ENCODE measurements around the gene KCNB1.

Gene KCNB1

DNA sequence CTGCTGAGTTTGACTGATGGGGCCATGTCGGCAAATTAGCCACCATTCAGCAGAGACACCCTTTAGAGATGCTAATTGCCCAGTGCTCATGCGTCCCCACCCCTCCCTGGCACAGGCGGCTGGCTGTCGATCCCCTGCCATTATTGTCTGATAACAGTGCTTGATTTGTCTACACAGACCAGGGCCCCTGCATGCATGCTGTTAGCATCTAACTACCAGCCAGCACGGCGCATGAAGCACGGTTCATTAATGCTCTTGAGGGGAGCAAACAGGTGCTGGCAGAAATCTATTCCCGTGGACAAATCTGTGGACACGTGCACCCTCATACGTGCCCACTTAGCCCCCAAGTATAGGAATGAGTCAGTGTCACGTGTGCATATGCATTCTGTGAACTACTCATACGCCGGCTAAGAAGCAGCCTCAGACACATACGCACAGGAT is 32.2 kb downstream of the KCNB1 start:
- DNase-seq (ENCODE audit: low read depth, low spot score), result no peak
- TF ChIP-seq, protein P1, sequence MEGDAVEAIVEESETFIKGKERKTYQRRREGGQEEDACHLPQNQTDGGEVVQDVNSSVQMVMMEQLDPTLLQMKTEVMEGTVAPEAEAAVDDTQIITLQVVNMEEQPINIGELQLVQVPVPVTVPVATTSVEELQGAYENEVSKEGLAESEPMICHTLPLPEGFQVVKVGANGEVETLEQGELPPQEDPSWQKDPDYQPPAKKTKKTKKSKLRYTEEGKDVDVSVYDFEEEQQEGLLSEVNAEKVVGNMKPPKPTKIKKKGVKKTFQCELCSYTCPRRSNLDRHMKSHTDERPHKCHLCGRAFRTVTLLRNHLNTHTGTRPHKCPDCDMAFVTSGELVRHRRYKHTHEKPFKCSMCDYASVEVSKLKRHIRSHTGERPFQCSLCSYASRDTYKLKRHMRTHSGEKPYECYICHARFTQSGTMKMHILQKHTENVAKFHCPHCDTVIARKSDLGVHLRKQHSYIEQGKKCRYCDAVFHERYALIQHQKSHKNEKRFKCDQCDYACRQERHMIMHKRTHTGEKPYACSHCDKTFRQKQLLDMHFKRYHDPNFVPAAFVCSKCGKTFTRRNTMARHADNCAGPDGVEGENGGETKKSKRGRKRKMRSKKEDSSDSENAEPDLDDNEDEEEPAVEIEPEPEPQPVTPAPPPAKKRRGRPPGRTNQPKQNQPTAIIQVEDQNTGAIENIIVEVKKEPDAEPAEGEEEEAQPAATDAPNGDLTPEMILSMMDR (IDR thresholded peaks at IDR 0.05; ENCODE audit: low read depth, low read length), result no peak
- H3K4me3 ChIP-seq (ENCODE audit: low read depth, low read length), result no peak overlapping the region
- in situ Hi-C loops (cut with HindIII; ENCODE audit: low sequenced_read_pairs), result no loop called here

DNA sequence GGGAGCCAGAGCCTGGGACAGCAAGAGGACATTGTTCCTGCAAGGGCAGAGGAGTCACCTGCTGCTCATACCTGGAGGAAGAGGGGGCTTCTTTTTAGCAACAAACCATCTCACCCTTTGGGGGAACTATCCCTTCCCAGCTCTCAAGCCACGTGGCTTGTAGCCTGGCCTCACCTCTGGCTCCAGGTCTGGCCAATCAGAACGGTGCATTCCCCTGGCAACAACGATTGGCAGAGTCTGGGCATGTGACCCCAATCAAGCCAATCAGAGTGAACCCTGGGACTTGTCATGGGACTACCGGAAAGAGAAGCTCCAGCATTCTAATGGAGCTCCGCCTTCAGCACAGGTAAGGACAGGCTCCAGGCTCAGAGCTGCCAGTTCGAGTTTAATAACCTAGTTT is 33.6 kb downstream of the KCNB1 start:
- TF ChIP-seq, protein P1 (IDR thresholded peaks at IDR 0.05; ENCODE audit: low read depth, low read length), result no peak
- in situ Hi-C loops (cut with HindIII; ENCODE audit: low sequenced_read_pairs), result no loop called here
- DNase-seq (ENCODE audit: low read depth, low spot score), result no peak
- no peak overlapping the region for H3K4me3 ChIP-seq (ENCODE audit: low read depth, low read length)

DNA sequence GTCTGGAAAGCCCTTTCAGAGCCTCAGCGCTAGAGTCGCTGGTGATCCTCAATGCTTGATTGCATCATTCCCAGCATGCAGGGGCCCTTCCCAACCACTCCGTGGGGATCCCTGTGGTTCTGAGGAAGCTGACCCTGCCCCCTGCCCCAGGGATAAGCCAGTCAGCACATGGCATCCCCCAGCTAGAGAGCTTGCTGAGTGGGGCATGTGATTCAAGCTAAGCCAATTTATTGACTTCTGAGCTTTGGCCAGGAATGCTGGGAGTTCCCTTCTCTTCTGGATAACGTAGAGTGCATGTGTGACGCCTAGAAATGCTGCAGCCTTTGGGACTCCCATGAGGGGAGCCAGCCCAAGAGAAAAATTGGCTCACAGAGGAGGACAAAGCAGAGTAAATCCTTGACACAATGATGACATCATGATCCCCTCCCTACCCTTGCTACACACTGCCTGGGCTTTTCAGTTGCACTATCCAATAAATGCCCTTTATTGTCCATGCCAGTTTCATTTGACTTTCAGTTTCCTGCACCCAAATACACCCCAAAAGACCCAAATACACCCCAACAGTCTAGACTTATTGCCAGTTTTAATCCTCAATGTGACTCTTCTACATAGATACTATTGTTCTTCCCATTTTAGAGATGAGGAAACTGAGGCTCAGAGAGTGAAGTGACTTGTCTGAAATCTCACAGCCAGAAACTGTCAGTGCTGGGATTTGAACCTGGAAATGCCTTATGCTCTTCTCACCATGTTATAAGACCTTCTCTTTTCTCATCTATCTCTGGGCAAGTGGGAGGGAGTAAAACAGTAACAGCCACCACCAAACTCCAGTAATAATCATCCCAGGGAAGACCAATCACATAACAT is 34.3 kb downstream of the KCNB1 start:
- DNase-seq (ENCODE audit: low read depth, low spot score), result peak; percentile 23
- in situ Hi-C loops (cut with HindIII; ENCODE audit: low sequenced_read_pairs), result no loop called here
- no peak overlapping the region for H3K4me3 ChIP-seq (ENCODE audit: low read depth, low read length)
- TF ChIP-seq, protein P1 (IDR thresholded peaks at IDR 0.05; ENCODE audit: low read depth, low read length), result no peak

DNA sequence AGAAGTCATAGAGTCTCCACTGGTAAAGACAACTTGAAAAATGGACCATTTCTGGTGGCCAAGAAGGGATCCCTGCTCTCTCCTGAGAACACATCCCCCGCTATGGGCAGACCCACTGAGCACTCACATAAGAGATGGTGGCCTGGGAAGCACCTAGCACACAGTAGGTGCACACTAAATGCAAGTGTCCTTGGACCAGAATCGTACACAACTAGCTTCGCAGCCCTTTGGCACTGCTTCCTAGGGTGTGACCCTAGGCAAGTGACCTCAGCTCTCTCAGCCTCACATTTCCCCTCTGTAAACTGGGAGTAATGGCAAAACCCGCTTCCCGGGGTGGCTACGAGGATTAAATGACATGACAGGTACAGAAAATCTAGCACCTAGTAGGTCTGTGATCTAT is 35.1 kb downstream of the KCNB1 start:
- TF ChIP-seq, protein P1 (IDR thresholded peaks at IDR 0.05; ENCODE audit: low read depth, low read length), result no peak
- no peak overlapping the region for H3K4me3 ChIP-seq (ENCODE audit: low read depth, low read length)
- no peak for DNase-seq (ENCODE audit: low read depth, low spot score)
- in situ Hi-C loops (cut with HindIII; ENCODE audit: low sequenced_read_pairs), result no loop called here

DNA sequence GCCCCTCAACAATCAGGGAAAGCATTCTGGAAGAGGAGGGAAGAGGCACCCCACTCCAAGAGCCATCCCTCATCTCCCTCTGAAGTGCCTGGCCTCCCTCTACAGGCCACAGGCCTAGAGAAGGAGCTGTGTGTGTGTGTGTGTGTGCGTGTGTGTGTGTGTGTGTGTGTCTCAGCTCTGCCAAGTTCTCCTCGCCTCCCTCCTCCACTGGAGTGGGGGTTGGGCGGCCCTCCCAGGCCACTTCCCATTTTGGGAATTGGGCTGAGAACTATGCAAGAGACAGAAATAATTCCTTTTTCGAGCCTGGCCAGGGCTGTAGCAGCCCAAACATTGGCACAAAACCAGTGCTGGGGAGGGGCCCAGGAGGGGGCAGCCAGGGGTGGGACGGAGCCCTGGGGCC is 35.7 kb downstream of the KCNB1 start:
- TF ChIP-seq, protein P1 (IDR thresholded peaks at IDR 0.05; ENCODE audit: low read depth, low read length), result no peak
- H3K4me3 ChIP-seq (ENCODE audit: low read depth, low read length), result no peak overlapping the region
- in situ Hi-C loops (cut with HindIII; ENCODE audit: low sequenced_read_pairs), result no loop called here
- DNase-seq (ENCODE audit: low read depth, low spot score), result no peak

DNA sequence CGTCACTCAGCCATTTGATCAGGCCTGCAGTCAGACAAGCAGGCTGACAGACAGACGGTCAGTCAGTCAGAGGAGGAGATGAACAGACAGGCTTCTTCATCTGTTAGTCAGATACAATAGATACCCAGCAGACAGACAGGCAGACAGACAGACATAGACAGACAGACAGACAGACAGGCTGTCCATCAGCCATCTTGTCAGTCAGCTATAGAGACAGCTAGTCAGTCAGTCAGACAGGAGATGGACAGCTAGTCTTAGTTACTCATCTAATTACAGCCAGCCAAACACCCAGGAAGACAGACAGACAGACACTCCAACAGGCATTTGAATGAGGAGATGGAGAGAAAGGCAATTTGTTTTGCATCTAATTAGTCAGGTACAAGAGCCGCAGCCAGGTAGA is 36.4 kb downstream of the KCNB1 start:
- in situ Hi-C loops (cut with HindIII; ENCODE audit: low sequenced_read_pairs), result no loop called here
- no peak for DNase-seq (ENCODE audit: low read depth, low spot score)
- no peak overlapping the region for H3K4me3 ChIP-seq (ENCODE audit: low read depth, low read length)
- TF ChIP-seq, protein P1 (IDR thresholded peaks at IDR 0.05; ENCODE audit: low read depth, low read length), result no peak
